RPMI7951 (cell line): ENCODE results near the gene ZSCAN31. TPM values are rescaled to one million over a fixed set of nuclear protein-coding genes. Genes with fewer than 3 reads are reported as not detected.
"Not testable (repeated sequence)": the region's sequence is repeated elsewhere in the genome, so short reads cannot be mapped to it uniquely, and the experiment has no call there.

Experiments
- DNase-seq: peaks from one replicate; pipeline ENCODE4 v3.0.0-alpha.2; 2012; ENCODE audit warnings: low read depth
- total RNA-seq: library from RNA; depleted of rRNA; stranded (reverse); fragments of >200 nt; shearing (Covaris generic); gene quantifications from 2 replicates; pipeline ENCODE4 v1.2.3, GENCODE V29; 2014; rRNA removed

Gene ZSCAN31
- 1.6 and 3.8 TPM in 2 replicates for total RNA-seq

DNA sequence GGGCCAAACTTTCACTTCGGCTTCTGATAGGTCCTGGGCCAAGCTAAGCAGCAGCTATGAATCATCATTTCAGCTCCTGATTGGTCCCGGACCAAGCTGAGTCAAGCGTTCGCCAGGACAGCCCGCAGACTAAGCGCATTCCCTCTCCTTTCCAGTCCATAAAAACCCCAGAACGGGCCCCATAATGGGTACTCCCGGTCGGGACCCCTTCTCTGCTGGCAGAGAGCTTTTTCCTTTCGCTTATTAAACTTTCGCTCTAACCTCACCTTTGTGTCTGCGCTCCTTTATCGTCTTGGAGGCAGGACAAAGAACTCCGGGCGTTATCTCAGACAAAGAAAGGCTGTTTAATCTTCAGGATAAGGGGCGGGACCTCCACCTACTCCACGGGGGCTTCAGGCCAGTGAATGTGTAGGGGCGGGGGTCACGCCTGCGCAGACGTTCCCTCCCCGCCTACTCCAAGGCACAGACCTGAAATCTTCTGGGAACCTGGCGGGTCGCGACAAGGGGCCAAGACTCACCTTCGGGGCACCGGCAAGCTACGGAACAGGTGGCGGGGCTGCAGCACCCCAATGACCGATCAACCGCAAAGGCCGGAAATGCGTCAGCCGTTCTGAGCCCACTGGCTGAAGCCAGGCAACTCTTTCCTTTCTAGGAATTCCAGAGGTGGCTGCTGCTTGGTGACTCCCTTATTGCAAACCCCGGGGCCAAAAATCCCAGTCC, at the start of gene ZSCAN31:
TSS of gene ZSCAN31 (minus strand) at position 585 of the 720 bp plus-strand sequence. CDS start 6,465 bp downstream, outside the sequence.
- peak; percentile 99 for DNase-seq

- DNase-seq: no peak
Observed at GRCh38 chr6:28384143-28384533, 48.2 kb upstream of the ZSCAN31 start.

DNA sequence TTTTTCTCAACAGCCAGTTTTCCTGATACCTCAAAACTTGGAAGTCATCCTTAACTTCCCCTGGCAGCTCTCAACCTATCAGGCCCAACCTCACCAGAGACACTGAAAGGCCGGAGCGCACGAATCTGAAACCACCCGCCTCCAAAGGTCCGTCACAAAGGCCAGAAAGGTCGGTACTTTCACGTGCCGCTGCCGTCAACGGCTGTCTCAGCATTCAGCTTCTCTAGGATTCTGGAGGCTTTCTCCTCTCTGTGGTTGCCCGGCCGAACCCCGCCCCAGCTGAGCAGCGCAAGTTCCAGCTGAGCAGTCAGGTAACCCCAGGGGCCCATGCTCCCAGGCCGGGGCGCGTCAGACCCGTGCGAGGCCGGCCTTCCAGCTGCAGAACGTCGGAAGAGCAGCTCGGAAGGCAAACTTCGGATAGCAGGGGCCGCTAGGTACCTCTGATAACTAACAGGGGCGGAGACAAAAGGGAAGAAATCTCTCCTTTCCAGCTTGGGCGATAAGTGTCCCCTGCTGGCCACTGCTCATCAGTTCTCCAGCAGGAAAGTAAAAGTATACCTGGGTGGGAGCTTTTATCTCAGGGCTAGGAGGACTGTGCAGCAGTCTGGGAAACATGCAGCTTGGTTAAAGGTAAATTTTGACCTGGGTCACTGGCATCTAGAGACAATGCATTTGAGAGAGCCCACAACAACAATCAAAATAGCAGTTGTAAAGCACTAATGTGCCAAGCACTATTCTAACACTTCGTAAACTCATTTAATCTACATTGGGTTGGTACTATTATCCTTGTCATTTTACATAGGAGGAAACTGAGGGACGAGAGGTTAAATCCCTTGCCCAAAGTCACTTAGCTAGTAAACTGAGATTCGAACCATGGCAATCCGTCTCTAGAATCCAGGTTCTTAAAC, 47.5 kb upstream of the ZSCAN31 start:
- DNase-seq: no peak

DNA sequence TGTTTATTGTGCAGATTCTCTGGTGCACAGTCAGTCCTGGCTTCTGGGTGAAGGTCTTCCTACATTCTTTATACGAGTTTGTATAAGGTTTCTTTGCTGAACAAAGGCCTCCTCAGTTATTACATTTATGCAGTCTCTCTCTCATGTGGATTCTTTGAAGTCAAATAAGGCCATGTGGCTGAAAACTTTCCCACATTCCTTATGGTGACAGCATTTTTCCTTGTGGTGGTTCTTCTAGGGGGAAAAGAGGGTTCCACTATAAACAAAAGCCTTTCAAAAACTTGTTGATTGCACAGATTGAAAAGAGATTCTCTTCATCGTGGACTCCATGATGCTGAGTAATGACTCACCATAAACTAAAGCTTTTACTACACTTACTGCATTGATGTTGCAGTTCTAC, 44.4 kb upstream of the ZSCAN31 start:
- peak; percentile 50 for DNase-seq

DNA sequence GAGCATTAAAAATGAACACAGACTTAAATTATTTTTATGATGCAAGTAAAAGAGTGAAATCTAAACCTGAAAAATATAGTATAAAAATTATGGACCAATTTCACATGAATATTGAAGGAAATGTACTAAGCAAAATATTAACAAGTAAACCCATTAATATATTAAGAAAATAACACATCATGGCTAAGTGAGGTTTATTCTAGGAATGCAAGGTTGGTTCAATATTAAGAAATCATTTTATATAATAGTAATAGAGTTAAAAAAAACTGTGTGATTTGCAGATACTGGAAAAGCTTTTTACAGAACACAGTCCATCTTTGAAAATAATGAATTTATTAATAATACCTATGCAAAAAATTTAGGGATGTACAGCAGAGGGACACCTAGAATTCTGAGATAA, 42.7 kb upstream of the ZSCAN31 start:
- no peak for DNase-seq

GRCh38 chr6:28377879-28378278, 41.9 kb upstream of the ZSCAN31 start:
- DNase-seq: no peak

DNA sequence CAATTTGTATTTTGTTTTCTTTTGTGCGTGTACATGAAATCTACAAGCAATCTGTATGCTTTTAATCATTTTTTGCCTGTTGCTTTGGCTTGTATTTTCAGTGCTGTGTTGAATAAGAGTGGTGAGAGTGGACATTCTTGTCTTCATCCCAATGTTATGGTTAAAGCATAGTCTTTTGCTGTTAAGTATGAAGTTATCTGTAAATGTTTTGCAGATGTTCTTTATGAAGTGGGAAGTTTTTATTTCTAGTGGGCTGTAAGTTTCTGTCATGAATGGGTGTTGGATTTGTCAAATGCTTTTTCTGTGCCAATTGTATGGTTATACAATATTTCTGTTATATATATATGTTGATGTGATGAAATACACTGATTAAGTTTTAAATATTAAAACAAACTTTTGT, 38.0 kb upstream of the ZSCAN31 start:
- DNase-seq: no peak

GRCh38 chr6:28371706-28372451, 35.9 kb upstream of the ZSCAN31 start:
- DNase-seq: no peak

- no peak for DNase-seq
Observed at GRCh38 chr6:28371280-28371679, 35.3 kb upstream of the ZSCAN31 start.

DNA sequence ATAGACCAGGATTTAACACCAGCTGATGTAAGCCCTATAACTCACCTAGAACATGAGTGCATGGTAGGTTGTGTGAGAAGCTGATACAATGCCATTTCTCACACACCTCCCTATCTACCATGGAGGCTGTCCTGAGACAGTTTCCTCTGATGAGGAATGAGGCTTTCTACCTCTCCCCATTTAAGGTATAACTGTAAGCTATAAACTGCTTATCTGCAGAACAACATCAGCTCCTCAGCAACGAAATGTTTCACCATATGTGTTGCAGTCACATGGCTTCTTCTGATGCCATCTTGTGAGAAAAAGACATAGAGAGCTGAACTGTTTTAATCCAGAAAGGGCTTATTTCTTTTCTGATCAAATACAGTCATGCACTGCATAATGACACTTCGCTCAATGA, 34.5 kb upstream of the ZSCAN31 start:
- DNase-seq: no peak

- no peak for DNase-seq
Observed at GRCh38 chr6:28369463-28369862, 33.5 kb upstream of the ZSCAN31 start.

DNA sequence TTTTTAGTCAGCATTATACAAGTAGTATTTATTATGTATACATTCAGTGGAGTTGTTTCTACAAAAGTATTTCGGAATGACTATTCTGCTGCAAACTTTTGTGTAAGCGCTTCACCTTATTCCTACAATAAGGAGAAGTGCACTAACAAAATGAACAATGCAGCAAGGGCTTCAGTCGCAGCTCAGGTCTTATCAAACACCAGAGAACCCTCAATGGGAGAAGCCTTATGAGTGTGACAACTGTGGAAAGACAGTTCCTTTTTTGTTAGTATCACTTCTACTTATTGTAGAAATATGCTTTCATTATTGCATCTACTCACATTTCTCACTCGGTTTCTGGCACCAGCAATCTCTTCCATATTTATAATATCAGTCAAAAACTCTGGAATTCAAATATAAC, 32.6 kb upstream of the ZSCAN31 start:
- no peak for DNase-seq

- DNase-seq: not testable (repeated sequence)
Observed at GRCh38 chr6:28365590-28365989, 29.6 kb upstream of the ZSCAN31 start.

DNA sequence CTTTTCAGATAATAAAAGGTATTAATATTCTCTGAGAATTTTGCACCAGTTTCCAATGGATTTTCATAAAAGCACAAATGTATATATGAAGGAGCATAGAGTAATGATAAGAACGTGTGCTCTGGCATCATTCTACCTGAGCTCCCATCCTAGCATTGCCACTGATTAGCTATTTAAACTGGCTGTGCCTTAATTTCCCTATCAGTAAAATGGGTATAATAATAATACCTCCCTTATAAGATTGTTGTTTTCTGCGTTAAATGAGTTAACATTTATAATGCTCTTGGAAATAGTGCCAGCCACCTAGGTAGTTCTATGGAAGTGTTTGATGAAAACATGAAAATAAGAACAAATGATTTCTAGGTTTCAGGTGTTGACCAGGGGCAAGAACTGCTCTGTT, 25.0 kb upstream of the ZSCAN31 start:
- no peak for DNase-seq

- not testable (repeated sequence) for DNase-seq
Observed at GRCh38 chr6:28359562-28359961, 23.6 kb upstream of the ZSCAN31 start.

GRCh38 chr6:28357036-28357435, 21.1 kb upstream of the ZSCAN31 start:
- no peak for DNase-seq

DNA sequence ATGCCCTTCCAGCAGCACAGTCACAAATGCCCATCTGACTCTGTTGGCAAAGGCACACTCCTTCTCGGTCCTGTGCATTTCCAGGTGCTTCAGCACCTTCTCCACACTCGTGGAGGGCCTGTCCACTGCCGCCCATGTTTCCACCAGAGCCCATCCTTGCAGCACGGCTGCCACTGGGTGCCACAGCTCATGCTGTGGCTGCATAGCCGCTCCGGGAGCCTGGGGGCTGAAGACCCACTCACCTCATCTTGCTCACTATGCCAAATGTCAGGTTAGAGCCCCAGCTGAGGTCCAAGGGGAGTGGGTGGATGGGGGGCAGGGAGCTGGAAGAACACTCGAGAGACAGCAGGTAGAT, 20.7 kb upstream of the ZSCAN31 start:
- DNase-seq: no peak

DNA sequence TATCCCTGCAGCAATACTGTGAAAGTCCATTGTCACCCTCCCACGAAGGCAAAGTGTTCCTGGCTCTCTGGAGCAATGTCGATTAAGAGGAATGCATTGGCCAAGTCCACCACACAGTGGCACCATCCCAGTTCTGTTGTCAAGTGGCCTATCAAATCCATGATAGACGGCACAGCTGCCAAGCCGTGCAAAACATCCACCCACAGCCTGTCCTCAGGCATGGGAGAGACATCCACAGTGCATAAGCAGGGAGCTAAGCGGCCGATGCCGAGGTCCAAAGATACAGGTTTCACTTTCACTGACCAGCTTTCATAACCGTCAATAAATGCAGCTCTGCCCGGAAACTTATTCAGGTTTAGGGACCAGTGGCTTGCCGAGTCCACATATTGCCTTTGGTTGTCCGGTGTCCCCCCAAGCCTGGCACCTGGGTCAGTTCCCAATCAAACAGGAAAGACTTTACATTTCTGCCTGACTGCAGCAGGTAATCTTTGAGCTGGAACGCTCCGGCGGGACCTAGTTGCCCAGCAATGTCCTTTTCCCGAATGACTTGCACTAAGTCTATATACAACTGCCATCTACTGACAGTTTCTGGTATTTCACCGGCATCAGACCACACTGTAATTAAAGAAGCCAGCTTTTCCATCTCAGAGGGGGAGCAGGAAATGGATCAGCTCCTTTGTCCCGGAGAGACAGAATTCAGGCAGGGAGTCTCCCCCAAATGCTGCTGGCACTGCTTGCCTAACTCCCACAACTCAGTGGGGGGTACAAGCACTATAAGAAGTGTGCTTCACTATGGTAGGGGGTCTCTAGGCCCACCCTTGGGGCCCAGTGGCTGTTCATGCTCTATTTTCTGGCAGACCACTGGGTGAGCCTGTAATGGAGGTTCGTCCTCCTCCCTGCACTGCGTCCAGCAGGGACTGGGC, 20.1 kb upstream of the ZSCAN31 start:
- DNase-seq: peak; percentile 88

GRCh38 chr6:28354688-28355554, 19.0 kb upstream of the ZSCAN31 start:
- no peak for DNase-seq

- no peak for DNase-seq
Observed at GRCh38 chr6:28353981-28354676, 18.2 kb upstream of the ZSCAN31 start.
